Activated CD4-positive, CD25-positive, alpha-beta regulatory T cell treated with anti-CD3 and anti-CD28 coated beads, Interleukin-2, amount 50 U/mL, for 72 hours (primary cell): ENCODE measurements around the gene TXK.

Experiments
- DNase-seq: peaks from one replicate; pipeline ENCODE4 v3.0.0; 2021

The TXK gene

GRCh38 chr4:48100256-48100655, 33.8 kb downstream of the TXK start:
- no peak for DNase-seq

DNA sequence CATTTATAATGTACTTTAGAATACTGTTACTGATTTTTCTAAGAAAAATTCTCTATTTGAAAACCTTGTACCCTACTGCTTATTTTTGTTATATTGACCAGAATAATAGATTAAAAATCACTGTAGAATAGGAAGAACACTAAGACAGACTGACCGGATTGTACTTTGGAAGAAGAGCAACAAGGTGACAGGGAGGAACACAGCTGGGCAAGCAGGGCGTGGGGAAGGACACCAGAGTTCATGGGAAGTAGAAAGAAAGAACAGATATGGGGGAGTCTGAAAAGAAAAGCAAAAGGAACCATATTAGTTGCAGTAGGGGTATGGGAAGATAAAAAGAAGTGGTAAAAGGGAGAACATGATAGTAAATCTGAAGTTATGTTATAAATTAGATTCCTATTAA, 38.6 kb downstream of the TXK start:
- DNase-seq, result no peak

- no peak for DNase-seq
Observed at GRCh38 chr4:48093991-48094416, 40.0 kb downstream of the TXK start.

DNA sequence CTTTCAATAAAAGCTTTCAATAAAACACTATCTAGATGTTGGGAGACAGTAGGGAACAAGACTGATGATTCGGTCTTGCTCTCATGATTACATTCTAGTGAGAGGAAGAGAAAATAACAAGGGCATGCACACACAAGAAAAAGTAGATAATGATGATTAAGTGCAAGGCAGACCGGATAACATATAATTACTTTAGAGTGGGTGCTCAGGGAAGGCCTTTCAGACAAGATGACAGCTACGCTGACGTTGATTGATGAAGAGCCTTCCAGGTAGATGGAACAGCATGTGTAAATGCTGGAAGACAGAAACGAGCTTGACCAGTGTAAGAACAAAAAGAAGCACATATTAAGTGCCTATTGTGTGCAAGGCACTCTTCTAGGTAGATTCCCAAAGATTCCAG, 43.4 kb downstream of the TXK start:
- no peak for DNase-seq

DNA sequence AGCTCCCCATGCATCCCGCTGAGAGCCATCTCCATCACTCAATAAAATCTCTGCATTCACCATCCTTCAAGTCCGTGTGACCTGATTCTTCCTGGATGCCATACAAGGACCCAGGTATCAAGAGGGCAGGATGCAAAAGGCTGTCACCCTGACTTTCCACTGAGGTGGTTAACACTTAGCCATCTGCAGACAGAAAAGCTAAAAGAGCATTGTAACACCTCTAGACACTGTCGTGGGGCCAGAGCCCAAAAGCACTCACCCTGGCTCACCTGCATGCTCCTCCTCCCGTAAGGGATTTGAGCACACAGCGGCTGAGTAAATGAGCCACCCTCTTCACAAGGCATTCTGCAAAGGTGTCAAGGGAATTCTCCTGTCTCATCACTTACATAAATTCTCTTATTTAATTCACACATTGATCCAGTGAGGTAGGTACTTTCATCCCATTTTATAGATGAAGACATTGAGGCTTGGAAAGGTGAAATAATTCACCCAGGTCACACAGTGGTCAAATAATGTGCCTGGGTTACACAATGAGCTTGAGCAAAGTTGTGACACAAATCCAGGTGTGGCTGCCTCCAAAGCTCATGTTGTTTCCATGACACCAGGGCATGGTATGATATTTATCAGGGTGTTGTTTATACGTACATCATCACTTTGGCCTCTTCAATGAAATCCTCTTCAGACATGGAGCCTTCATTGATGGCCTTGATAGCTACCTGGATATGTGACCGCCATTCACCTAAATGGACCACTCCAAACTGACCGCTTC, 48.0 kb downstream of the TXK start:
- DNase-seq, result no peak

DNA sequence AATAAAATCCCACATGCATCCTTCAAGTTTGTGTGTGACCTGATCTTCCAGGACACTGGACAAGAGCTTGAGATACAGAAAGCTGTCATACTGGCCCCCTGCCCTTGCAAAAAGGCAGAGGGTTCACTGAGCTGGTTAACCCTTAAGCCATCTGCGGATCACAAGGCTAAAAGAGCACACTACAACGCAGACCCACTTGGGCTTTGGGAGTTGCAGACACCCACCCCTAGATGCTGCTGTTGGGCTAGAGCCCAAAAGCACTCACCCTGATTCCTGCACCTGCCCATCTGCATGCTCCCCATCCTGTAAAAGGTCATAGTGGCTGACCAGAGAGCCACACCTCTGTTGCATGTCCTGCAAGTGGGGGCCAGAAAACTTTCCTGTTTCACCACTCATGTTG, 51.1 kb downstream of the TXK start:
- DNase-seq, result no peak

GRCh38 chr4:48081196-48081595, 52.9 kb downstream of the TXK start:
- no peak for DNase-seq

DNA sequence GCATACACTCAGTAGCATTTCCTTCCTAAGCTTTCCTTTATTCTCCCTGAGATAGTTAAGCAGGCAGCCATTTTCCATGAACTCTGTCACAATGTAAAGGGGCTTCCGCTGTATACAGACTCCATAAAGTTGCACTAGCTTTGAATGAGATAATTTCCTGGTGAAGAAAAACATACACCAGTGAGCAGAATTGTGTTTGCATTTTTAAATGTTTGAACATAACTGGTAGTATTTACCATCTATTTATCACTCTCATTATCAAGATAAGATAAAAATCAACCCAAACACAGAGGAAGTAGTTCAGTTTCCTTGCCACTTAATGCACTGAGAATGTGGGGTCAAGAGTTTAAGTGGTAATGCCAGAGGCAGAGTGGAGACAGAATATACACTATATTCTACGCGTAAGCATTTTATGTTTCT, 54.1 kb downstream of the TXK start:
- no peak for DNase-seq

- DNase-seq, result no peak
Observed at GRCh38 chr4:48078862-48079655, 55.0 kb downstream of the TXK start.

DNA sequence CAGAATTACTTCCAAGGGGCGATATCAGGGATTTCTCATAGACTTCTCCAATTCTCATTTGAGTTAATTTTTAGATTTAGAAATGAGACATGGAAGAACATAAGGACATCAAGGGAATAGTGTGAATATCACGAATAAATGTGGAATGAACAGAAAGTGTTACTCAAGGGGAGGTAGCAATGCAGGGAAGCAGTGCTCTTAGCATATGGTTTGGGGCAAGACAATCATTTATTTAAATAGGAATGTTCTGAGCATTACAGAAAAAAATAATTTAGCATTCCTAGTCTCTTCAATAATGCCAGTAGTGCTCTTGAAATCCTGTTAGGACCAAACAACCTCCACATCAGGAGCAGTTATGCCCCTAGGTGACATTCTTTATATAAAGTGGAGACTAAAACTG, 55.6 kb downstream of the TXK start:
- DNase-seq, result no peak

- no peak for DNase-seq
Observed at GRCh38 chr4:48074657-48075056, 59.4 kb downstream of the TXK start.

- DNase-seq, result no peak
Observed at GRCh38 chr4:48073567-48074103, 60.4 kb downstream of the TXK start.

DNA sequence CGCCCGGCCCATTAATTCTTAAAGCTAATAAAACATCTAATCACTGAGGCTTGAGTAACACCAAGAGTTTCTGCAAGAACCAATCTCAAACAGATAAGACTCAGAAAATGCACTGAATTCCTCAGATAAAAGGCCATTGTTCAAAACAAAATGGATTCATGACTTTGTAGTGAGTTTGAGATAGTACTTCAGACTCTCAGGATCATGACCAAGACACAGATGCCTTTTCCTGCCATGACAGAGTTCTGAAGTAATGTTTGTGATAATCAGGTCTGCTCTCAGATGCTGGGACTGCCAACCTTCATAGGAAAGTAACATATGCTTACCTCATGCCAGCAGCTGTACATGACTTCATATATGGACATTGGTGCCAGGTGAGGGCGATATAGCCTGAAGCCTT, 62.9 kb downstream of the TXK start:
- no peak for DNase-seq

DNA sequence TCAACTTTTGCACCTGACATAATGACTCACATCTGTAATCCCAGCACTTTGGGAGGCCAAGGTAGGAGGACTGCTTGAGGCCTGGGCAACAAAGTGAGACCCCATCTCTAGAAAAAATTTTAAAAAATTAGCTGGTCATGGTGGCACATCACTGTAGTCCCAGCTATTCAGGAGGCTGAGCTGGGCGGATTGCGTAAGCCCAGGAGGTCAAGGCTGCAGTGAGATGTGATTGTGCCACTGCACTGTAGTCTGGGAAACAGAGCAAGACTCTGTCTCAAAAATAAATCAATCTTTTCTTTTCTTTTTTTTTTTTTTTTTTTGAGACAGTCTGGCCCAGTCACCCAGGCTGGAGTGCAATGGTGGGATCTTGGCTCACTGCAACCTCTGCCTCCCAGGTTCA, 65.0 kb downstream of the TXK start:
- DNase-seq, result no peak

GRCh38 chr4:48068182-48068581, 65.9 kb downstream of the TXK start:
- DNase-seq, result no peak

GRCh38 chr4:48067536-48067935, 66.5 kb downstream of the TXK start:
- no peak for DNase-seq

GRCh38 chr4:48065587-48066052, 68.4 kb downstream of the TXK start:
- DNase-seq, result no peak

DNA sequence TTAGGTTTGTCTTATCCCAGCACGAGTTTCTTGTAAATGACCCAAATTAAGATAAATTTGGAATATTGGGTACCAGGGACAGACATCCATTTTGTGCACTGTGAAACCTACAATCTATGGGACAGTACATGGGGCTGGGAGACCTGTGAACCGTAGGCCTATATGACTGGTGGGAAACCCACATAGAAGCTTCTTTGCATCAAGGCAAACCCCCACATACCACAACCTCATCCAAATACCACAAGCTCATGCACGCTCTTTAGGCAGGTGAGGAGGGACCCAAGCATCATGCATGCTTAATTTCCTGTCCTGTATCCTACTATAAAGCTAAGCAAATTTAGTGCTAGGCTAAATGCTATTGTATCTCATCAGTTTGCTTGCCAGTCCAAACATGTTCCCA, 69.7 kb downstream of the TXK start:
- DNase-seq, result no peak

DNA sequence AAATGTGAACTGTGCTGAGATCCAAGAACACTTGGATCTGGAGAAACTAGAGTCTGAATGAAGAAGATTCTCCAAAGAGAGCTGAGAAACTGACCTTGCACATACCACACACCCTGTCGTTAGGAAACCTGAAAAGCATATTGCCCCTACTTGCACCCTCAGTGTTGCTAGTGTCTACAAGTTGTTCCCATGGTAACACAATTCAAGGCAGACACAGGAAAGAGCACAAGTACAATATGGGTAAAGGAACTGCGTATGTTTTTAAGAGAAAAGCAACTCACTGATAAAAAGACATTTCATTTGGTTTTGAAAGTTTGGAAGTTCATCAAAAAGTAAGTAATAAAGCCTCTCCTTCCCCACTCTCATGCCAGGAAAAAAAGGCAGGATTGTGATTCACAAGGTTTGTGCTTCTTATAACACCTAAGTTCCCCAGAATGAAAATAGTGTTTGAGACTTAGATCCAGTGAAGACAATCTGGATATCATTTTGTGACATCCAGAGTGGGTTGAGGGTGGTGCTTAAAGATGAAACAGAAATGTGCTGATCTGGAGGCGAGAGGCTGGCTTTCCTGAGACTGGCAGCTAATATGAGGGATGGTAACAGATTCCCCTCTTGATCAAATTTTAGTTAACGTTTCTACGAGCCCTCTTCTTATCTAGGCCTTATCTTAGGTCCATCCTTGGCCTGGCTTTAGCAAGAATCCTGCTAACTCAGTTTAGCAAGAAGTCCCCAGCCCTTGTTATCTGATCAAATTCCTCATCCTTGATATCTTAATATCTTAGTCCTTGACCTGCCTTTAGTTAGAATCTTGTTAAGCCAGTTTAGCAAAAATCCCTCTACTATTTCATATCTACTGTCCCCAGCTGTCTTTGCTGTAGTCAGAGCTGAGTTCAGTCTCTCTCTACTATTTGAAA, 75.2 kb downstream of the TXK start:
- no peak for DNase-seq

DNA sequence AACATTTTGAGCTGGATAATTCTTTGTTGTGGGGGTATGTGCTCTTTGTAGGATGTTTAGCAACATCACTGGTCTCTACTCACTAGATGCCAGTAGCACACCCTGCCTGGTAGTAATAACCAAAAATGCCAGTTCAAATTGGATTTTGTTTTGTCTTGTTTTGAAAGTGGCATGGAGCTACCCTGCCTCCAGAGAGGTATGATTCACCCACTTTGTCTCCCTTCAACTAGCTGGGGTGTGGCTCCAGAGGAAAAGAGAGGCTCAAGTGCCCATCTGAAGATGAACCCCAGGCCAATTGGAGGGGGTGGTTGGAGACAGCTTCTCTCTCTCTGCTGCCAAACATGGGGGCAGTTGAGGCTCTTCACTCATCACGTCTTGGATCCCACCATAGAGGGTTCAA, 83.0 kb downstream of the TXK start:
- DNase-seq, result no peak

- DNase-seq, result no peak
Observed at GRCh38 chr4:48049483-48049882, 84.6 kb downstream of the TXK start.

- no peak for DNase-seq
Observed at GRCh38 chr4:48047896-48048295, 86.2 kb downstream of the TXK start.

DNA sequence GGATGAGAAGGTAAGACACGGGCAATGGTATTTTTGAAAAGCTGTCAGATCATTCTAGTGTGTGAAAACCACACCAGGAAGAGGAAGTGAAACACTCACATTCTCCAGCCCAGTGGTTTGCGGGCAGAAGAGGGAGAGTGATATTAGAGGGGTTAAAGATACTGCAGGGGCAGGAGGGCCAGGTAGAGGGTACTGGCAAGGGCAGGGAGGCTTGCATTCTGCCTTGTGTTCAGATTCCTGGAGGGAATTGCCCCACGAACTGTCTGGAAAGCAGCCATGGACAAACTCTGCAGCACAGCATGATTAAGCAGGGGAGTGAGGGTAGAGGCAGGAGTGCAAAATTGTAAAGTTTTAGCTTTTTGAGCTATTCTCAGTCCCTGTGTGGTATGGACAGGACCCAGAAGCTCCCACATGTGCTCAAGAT, 86.6 kb downstream of the TXK start:
- peak; percentile 52 for DNase-seq
